Motor neuron (in vitro differentiated cells): ENCODE measurements around the gene DIAPH1. TPM values are rescaled to one million over a fixed set of nuclear protein-coding genes. Genes with fewer than 3 reads are reported as not detected.
A peak's percentile ranks its signal among the peaks of the same experiment; 100 is the strongest.

Experiments
- ATAC-seq, 8 experiments: fragments of 200-7000 bp; cut with Tn5 transposase; replicated peaks in 6 of 8; 2 replicates each; pipeline ENCODE4 v1.8.0; 2021; ENCODE audit warnings: mild to moderate bottlenecking in 8 of 8, moderate library complexity in 8 of 8
- H3K27ac ChIP-seq, 2 donors: fragments of 250-450 bp; sonication (Bioruptor Pico); 2 replicates each; pipeline ENCODE4 v1.9.0; 2021; ENCODE audit warnings: antibody characterized with exemption in 2 of 2, mild to moderate bottlenecking in 2 of 2, moderate library complexity in 1 of 2
- H3K4me1 ChIP-seq, 2 donors: fragments of 250-450 bp; sonication (Bioruptor Pico); replicated peaks in 1 of 2; 2 replicates each; pipeline ENCODE4 v1.6.1; 2021; ENCODE audit warnings: antibody characterized with exemption in 2 of 2, mild to moderate bottlenecking in 2 of 2, moderate library complexity in 1 of 2
- H3K4me3 ChIP-seq, 5 donors: fragments of 250-450 bp; sonication (Bioruptor Pico); 2 replicates each; pipeline ENCODE4 v1.9.0; 2021; ENCODE audit warnings: antibody characterized with exemption in 5 of 5, mild to moderate bottlenecking in 5 of 5, moderate library complexity in 4 of 5
- WGBS, 10 experiments: fragments of 450-650 bp; shearing (Covaris generic); methylation state at CpG; one replicate each; pipeline ENCODE4 v1.0.0; 2022; 5-methylcytosine and 5-hydroxymethylcytosine counted together
- in situ Hi-C, 9 experiments: fragments of 400-800 bp; cut with MboI; loops; one replicate each; pipeline ENCODE4 v1.15.0; 2021; ENCODE audit warnings: low sequenced_read_pairs in 9 of 9, low pct_unique_long_range_greater_than_20kb in 2 of 9; ENCODE audit not compliant: unreplicated experiment in 9 of 9
- total RNA-seq, 8 experiments: library from RNA; unstranded; fragments of 300-600 nt; gene quantifications; 2 replicates each; pipeline versions ENCODE4 v1.2.3 to v1.2.4, GENCODE V29; 2022

The DIAPH1 gene
- total RNA-seq, 8 experiments from 2014 or later, result 7.4 to 93.8 (median 20.0) TPM

GRCh38 chr5:141532726-141533125 is 86.1 kb downstream of the DIAPH1 start:
- in situ Hi-C loops, result loop anchor here in 4 of 9 experiments (25.0 kb wide), 1 partner anchor 120 kb away; the partner anchor contains the start of genes PCDHGA10 (in 4 of the 4), PCDHGA11 (in 4 of the 4), PCDHGA9 (in 4 of the 4) and PCDHGB6 (in 4 of the 4)
- ATAC-seq, result no peak
- WGBS, 10 experiments, result 80 to 100% (median 100%) methylated on average over 1 of the region's 1 CpG; no CpG with 5 or more reads in 2 of the 10 experiments
- Histone ChIP-seq H3K27ac (no peak overlapping the region), H3K4me3 (no peak overlapping the region), H3K4me1 (no peaks in the 10 kb centered on the region)

GRCh38 chr5:141529873-141530272 is 88.9 kb downstream of the DIAPH1 start:
- Histone ChIP-seq H3K4me1 (peaks cover 0 to 6% of the 10 kb centered on the region in 2 donors), H3K4me3 (no peak overlapping the region), H3K27ac (no peak overlapping the region)
- in situ Hi-C loops, result loop anchor here in 5 of 9 experiments (10.0 to 25.0 kb wide), 2 partner anchors 118 to 125 kb away; partner anchors contain the start of genes PCDHGA9 (in 5 of the 5), PCDHGB6 (in 5 of the 5), PCDHGA10 (in 4 of the 5) and PCDHGA11 (in 4 of the 5)
- WGBS, 10 experiments, result 82 to 100% (median 100%) methylated on average over 1 to 4 of the region's 7 CpGs; no CpG with 5 or more reads in 3 of the 10 experiments
- no peak for ATAC-seq

- ATAC-seq, result peak in 2 of 8 experiments; percentile 68 to 71
- H3K27ac ChIP-seq, result no peak overlapping the region
- 41 to 100% (median 96%) methylated on average over 1 to 5 of the region's 5 CpGs; no CpG with 5 or more reads in 4 of the 10 experiments for WGBS, 10 experiments
- H3K4me3 ChIP-seq, result no peak overlapping the region
- peaks cover 6 to 12% of the 10 kb centered on the region in 2 donors for H3K4me1 ChIP-seq
- in situ Hi-C loops, result loop anchor here in 5 of 9 experiments (10.0 to 25.0 kb wide), 2 partner anchors 117 to 124 kb away; partner anchors contain the start of genes PCDHGA9 (in 5 of the 5), PCDHGB6 (in 5 of the 5), PCDHGA10 (in 4 of the 5) and PCDHGA11 (in 4 of the 5)
Observed at GRCh38 chr5:141529002-141529401, 89.8 kb downstream of the DIAPH1 start.

GRCh38 chr5:141528291-141528984 is 90.4 kb downstream of the DIAPH1 start:
- peak in 1 of 8 experiments; percentile 1 for ATAC-seq
- WGBS, 10 experiments, result 30 to 100% (median 95%) methylated on average over 1 to 10 of the region's 11 CpGs; no CpG with 5 or more reads in 1 of the 10 experiments
- in situ Hi-C loops, result loop anchor here in 5 of 9 experiments (10.0 to 25.0 kb wide), 2 partner anchors 116 to 124 kb away; partner anchors contain the start of genes PCDHGA9 (in 5 of the 5), PCDHGB6 (in 5 of the 5), PCDHGA10 (in 4 of the 5) and PCDHGA11 (in 4 of the 5)
- Histone ChIP-seq H3K4me1 (peaks cover 9 to 15% of the 10 kb centered on the region in 2 donors), H3K4me3 (no peak overlapping the region), H3K27ac (no peak overlapping the region)

GRCh38 chr5:141527426-141527825 is 91.4 kb downstream of the DIAPH1 start:
- in situ Hi-C loops, result loop anchor here in 5 of 9 experiments (10.0 to 25.0 kb wide), 2 partner anchors 115 to 123 kb away; partner anchors contain the start of genes PCDHGA9 (in 5 of the 5), PCDHGB6 (in 5 of the 5), PCDHGA10 (in 4 of the 5) and PCDHGA11 (in 4 of the 5)
- no peak overlapping the region for H3K27ac ChIP-seq
- 0 to 100% (median 83%) methylated on average over 1 of the region's 1 CpG; no CpG with 5 or more reads in 2 of the 10 experiments for WGBS, 10 experiments
- H3K4me3 ChIP-seq, result no peak overlapping the region
- no peak for ATAC-seq
- H3K4me1 ChIP-seq, result peaks cover 9 to 15% of the 10 kb centered on the region in 2 donors

GRCh38 chr5:141525653-141526052 is 93.1 kb downstream of the DIAPH1 start:
- no peak for ATAC-seq
- 19 to 92% (median 67%) methylated on average over 1 to 7 of the region's 7 CpGs for WGBS, 10 experiments
- in situ Hi-C loops, result loop anchor here in 5 of 9 experiments (10.0 to 25.0 kb wide), 2 partner anchors 113 to 121 kb away; partner anchors contain the start of genes PCDHGA9 (in 5 of the 5), PCDHGB6 (in 5 of the 5), PCDHGA10 (in 4 of the 5) and PCDHGA11 (in 4 of the 5)
- Histone ChIP-seq H3K4me3 (no peak overlapping the region), H3K27ac (no peak overlapping the region), H3K4me1 (peaks cover 21 to 26% of the 10 kb centered on the region in 2 donors)

GRCh38 chr5:141524604-141525597 is 93.9 kb downstream of the DIAPH1 start:
- Histone ChIP-seq H3K27ac (no peak overlapping the region), H3K4me3 (no peak overlapping the region), H3K4me1 (peaks cover 23 to 27% of the 10 kb centered on the region in 2 donors)
- peak; percentile 48 to 93 (median 85) for ATAC-seq
- 0 to 63% (median 39%) methylated on average over 1 to 9 of the region's 12 CpGs; no CpG with 5 or more reads in 1 of the 10 experiments for WGBS, 10 experiments
- in situ Hi-C loops, result loop anchor here in 5 of 9 experiments (10.0 to 25.0 kb wide), 2 partner anchors 113 to 120 kb away; partner anchors contain the start of genes PCDHGA9 (in 5 of the 5), PCDHGB6 (in 5 of the 5), PCDHGA10 (in 4 of the 5) and PCDHGA11 (in 4 of the 5)

- in situ Hi-C loops, result loop anchor here in 1 of 9 experiments (10.0 kb wide), 1 partner anchor 119 kb away; the partner anchor contains the start of genes PCDHGA9 and PCDHGB6
- Histone ChIP-seq H3K27ac (no peak overlapping the region), H3K4me1 (peaks cover 23 to 27% of the 10 kb centered on the region in 2 donors), H3K4me3 (no peak overlapping the region)
- ATAC-seq, result no peak
- WGBS, 10 experiments, result 66 to 100% (median 83%) methylated on average over 2 to 8 of the region's 8 CpGs; no CpG with 5 or more reads in 2 of the 10 experiments
Observed at GRCh38 chr5:141523991-141524390, 94.8 kb downstream of the DIAPH1 start.

- in situ Hi-C loops, result loop anchor here in 1 of 9 experiments (10.0 kb wide), 1 partner anchor 118 kb away; the partner anchor contains the start of genes PCDHGA9 and PCDHGB6
- H3K27ac ChIP-seq, result no peak overlapping the region
- no peak overlapping the region for H3K4me3 ChIP-seq
- 33 to 100% (median 97%) methylated on average over 1 to 2 of the region's 2 CpGs; no CpG with 5 or more reads in 2 of the 10 experiments for WGBS, 10 experiments
- ATAC-seq, result no peak
- H3K4me1 ChIP-seq, result peaks cover 23 to 27% of the 10 kb centered on the region in 2 donors
Observed at GRCh38 chr5:141522301-141522700, 96.5 kb downstream of the DIAPH1 start.

- Histone ChIP-seq H3K4me1 (peaks cover 23 to 27% of the 10 kb centered on the region in 2 donors), H3K4me3 (no peak overlapping the region), H3K27ac (peak overlapping the region in 1 of 2 donors; percentile 62)
- ATAC-seq, result peak; percentile 43 to 83 (median 80)
- in situ Hi-C loops, result loop anchor here in 1 of 9 experiments (10.0 kb wide), 1 partner anchor 117 kb away; the partner anchor contains the start of genes PCDHGA9 and PCDHGB6
- 0 to 45% (median 20%) methylated on average over 1 to 2 of the region's 2 CpGs; no CpG with 5 or more reads in 2 of the 10 experiments for WGBS, 10 experiments
Observed at GRCh38 chr5:141521244-141521781, 97.5 kb downstream of the DIAPH1 start.
